Brain microvascular endothelial cell (primary cell): ENCODE measurements around the gene ARHGEF4.

ENCODE experiments used
- DNase-seq: peaks from one replicate; pipeline ENCODE4 v3.0.0-alpha.2; 2020
- H3K27ac ChIP-seq: fragments of 250-450 bp; sonication (Bioruptor Pico); 2 replicates; pipeline ENCODE4 v1.5.1; 2020; ENCODE audit warnings: mild to moderate bottlenecking, moderate library complexity
- H3K27me3 ChIP-seq: fragments of 250-450 bp; sonication (Bioruptor Pico); replicated peaks from 2 replicates; pipeline ENCODE4 v1.5.1; 2020; ENCODE audit warnings: mild to moderate bottlenecking
- H3K36me3 ChIP-seq: fragments of 250-450 bp; sonication (Bioruptor Pico); replicated peaks from 2 replicates; pipeline ENCODE4 v1.5.1; 2020; ENCODE audit warnings: mild to moderate bottlenecking
- H3K4me3 ChIP-seq: 2 replicates; pipeline ENCODE4 v1.5.1; 2011; ENCODE audit warnings: low read depth, mild to moderate bottlenecking, control low read depth, low read length, moderate library complexity
- CTCF ChIP-seq: IDR thresholded peaks from 2 replicates; pipeline ENCODE4 v1.5.1; 2011; ENCODE audit warnings: low read depth, mild to moderate bottlenecking, moderate library complexity, low read length, control low read depth, inconsistent platforms; ENCODE audit errors: missing control alignments
- in situ Hi-C: cut with HindIII; loops from 2 replicates; pipeline ENCODE4 v1.10.0; 2017; ENCODE audit warnings: low sequenced_read_pairs, low pct_ligation_motif_present

The ARHGEF4 gene

GRCh38 chr2:131037398-131038257 lies 200.9 kb downstream of the ARHGEF4 start:
- Histone ChIP-seq H3K4me3 (no peak overlapping the region), H3K27ac (no peak overlapping the region), H3K36me3 (no peaks in the 10 kb centered on the region), H3K27me3 (peaks cover 33% of the 10 kb centered on the region)
- DNase-seq = no peak
- in situ Hi-C loops = no loop called here
- TF ChIP-seq CTCF = no peak

GRCh38 chr2:131038258-131039100 lies 201.8 kb downstream of the ARHGEF4 start:
- no peak overlapping the region for H3K4me3 ChIP-seq
- DNase-seq = no peak
- H3K36me3 ChIP-seq = no peaks in the 10 kb centered on the region
- no peak overlapping the region for H3K27ac ChIP-seq
- no peak for TF ChIP-seq CTCF
- peaks cover 33% of the 10 kb centered on the region for H3K27me3 ChIP-seq
- in situ Hi-C loops = no loop called here

- in situ Hi-C loops = no loop called here
- TF ChIP-seq CTCF = no peak
- Histone ChIP-seq H3K27me3 (peaks cover 32% of the 10 kb centered on the region), H3K27ac (no peak overlapping the region), H3K4me3 (no peak overlapping the region), H3K36me3 (no peaks in the 10 kb centered on the region)
- DNase-seq = no peak
Observed at GRCh38 chr2:131039101-131039440, 202.4 kb downstream of the ARHGEF4 start.

GRCh38 chr2:131039535-131039907 lies 202.8 kb downstream of the ARHGEF4 start:
- in situ Hi-C loops = no loop called here
- no peak overlapping the region for H3K27ac ChIP-seq
- no peaks in the 10 kb centered on the region for H3K36me3 ChIP-seq
- H3K4me3 ChIP-seq = no peak overlapping the region
- DNase-seq = no peak
- no peak for TF ChIP-seq CTCF
- H3K27me3 ChIP-seq = peaks cover 27% of the 10 kb centered on the region

GRCh38 chr2:131039908-131040660 lies 203.4 kb downstream of the ARHGEF4 start:
- TF ChIP-seq CTCF = no peak
- Histone ChIP-seq H3K4me3 (no peak overlapping the region), H3K36me3 (no peaks in the 10 kb centered on the region), H3K27me3 (peaks cover 24% of the 10 kb centered on the region), H3K27ac (no peak overlapping the region)
- in situ Hi-C loops = no loop called here
- no peak for DNase-seq
